ENCODE data around the gene TNFAIP8. TPM values are rescaled to one million over a fixed set of nuclear protein-coding genes. Genes with fewer than 3 reads are reported as not detected.
A peak's percentile ranks its signal among the peaks of the same experiment; 100 is the strongest.

The TNFAIP8 gene
- total RNA-seq, 4 donors from 2014 or later, result 9.8 to 28.1 (median 22.5) TPM

- peak; percentile 16 to 28 (median 17) for TF ChIP-seq CTCF (IDR thresholded peaks at IDR 0.05)
- TF ChIP-seq EP300 (IDR thresholded peaks at IDR 0.05; ENCODE audit: low read depth), result no peak
- Histone ChIP-seq H3K27me3 (no peaks in the 10 kb centered on the region), H3K36me3 (no peaks in the 10 kb centered on the region), H3K4me3 (no peak overlapping the region), H3K27ac (peak overlapping the region in 1 of 4 donors; percentile 15), H3K9me3 (no peaks in the 10 kb centered on the region), H3K4me1 (peaks cover 0 to 18% (median 3%) of the 10 kb centered on the region in 4 donors)
- 30% methylated on average over 2 of the region's 2 CpGs; no CpG with 5 or more reads in 1 of the 2 donors for WGBS, 2 donors (ENCODE audit: low coverage in 1 of 2)
- in situ Hi-C loops (cut with MboI; ENCODE audit: low pct_ligation_motif_present in 1 of 4, low pct_unique_long_range_greater_than_20kb in 1 of 4, low sequenced_read_pairs in 3 of 4) (no loop called here), intact Hi-C loops (cut with DNase I; ENCODE audit: low total_unique reads) (no loop called here)
- DNase-seq, result no peak
Measured at GRCh38 chr5:119315516-119315949, 40.3 kb upstream of the TNFAIP8 start.

GRCh38 chr5:119316086-119316485 lies 39.7 kb upstream of the TNFAIP8 start:
- no peaks in the 10 kb centered on the region for H3K36me3 ChIP-seq
- 98 to 100% methylated on average over 7 to 8 of the region's 8 CpGs for WGBS, 2 donors (ENCODE audit: low coverage in 1 of 2)
- no peak for DNase-seq
- in situ Hi-C loops (cut with MboI; ENCODE audit: low pct_ligation_motif_present in 1 of 4, low pct_unique_long_range_greater_than_20kb in 1 of 4, low sequenced_read_pairs in 3 of 4) (no loop called here), intact Hi-C loops (cut with DNase I; ENCODE audit: low total_unique reads) (no loop called here)
- H3K9me3 ChIP-seq, result no peaks in the 10 kb centered on the region
- H3K27ac ChIP-seq, result peak overlapping the region in 1 of 4 donors; percentile 15
- H3K4me1 ChIP-seq, result peaks cover 0 to 18% (median 3%) of the 10 kb centered on the region in 4 donors
- H3K27me3 ChIP-seq, result no peaks in the 10 kb centered on the region
- no peak overlapping the region for H3K4me3 ChIP-seq
- TF ChIP-seq POLR2A (IDR thresholded peaks at IDR 0.05) (no peak), EP300 (IDR thresholded peaks at IDR 0.05; ENCODE audit: low read depth) (no peak), CTCF (IDR thresholded peaks at IDR 0.05) (no peak), POLR2AphosphoS5 (IDR thresholded peaks at IDR 0.05) (no peak)

- H3K27me3 ChIP-seq, result no peaks in the 10 kb centered on the region
- no peaks in the 10 kb centered on the region for H3K36me3 ChIP-seq
- intact Hi-C loops (cut with DNase I; ENCODE audit: low total_unique reads) (no loop called here), in situ Hi-C loops (cut with MboI; ENCODE audit: low pct_ligation_motif_present in 1 of 4, low pct_unique_long_range_greater_than_20kb in 1 of 4, low sequenced_read_pairs in 3 of 4) (no loop called here)
- H3K4me3 ChIP-seq, result no peak overlapping the region
- 94% methylated on average over 3 of the region's 3 CpGs; no CpG with 5 or more reads in 1 of the 2 donors for WGBS, 2 donors (ENCODE audit: low coverage in 1 of 2)
- peaks cover 0 to 18% (median 3%) of the 10 kb centered on the region in 4 donors for H3K4me1 ChIP-seq
- no peak for DNase-seq
- no peaks in the 10 kb centered on the region for H3K9me3 ChIP-seq
- no peak overlapping the region for H3K27ac ChIP-seq
- TF ChIP-seq POLR2A (IDR thresholded peaks at IDR 0.05) (no peak), EP300 (IDR thresholded peaks at IDR 0.05; ENCODE audit: low read depth) (no peak), CTCF (IDR thresholded peaks at IDR 0.05) (no peak), POLR2AphosphoS5 (IDR thresholded peaks at IDR 0.05) (no peak)
Measured at GRCh38 chr5:119316906-119317305, 38.9 kb upstream of the TNFAIP8 start.

GRCh38 chr5:119318256-119318894 lies 37.4 kb upstream of the TNFAIP8 start:
- H3K27me3 ChIP-seq, result no peaks in the 10 kb centered on the region
- WGBS, 2 donors (ENCODE audit: low coverage in 1 of 2), result 75 to 76% methylated on average over 7 of the region's 7 CpGs
- DNase-seq, result no peak
- intact Hi-C loops (cut with DNase I; ENCODE audit: low total_unique reads) (no loop called here), in situ Hi-C loops (cut with MboI; ENCODE audit: low pct_ligation_motif_present in 1 of 4, low pct_unique_long_range_greater_than_20kb in 1 of 4, low sequenced_read_pairs in 3 of 4) (no loop called here)
- H3K4me3 ChIP-seq, result no peak overlapping the region
- H3K36me3 ChIP-seq, result no peaks in the 10 kb centered on the region
- TF ChIP-seq POLR2A (IDR thresholded peaks at IDR 0.05) (no peak), CTCF (IDR thresholded peaks at IDR 0.05) (no peak), POLR2AphosphoS5 (IDR thresholded peaks at IDR 0.05) (no peak), EP300 (IDR thresholded peaks at IDR 0.05; ENCODE audit: low read depth) (no peak)
- peaks cover 0 to 14% (median 5%) of the 10 kb centered on the region in 4 donors for H3K4me1 ChIP-seq
- no peaks in the 10 kb centered on the region for H3K9me3 ChIP-seq
- H3K27ac ChIP-seq, result no peak overlapping the region

All from transverse colon (tissue), 4 donors.